ENCODE results near the gene IL1RAPL1.

The IL1RAPL1 gene

DNA sequence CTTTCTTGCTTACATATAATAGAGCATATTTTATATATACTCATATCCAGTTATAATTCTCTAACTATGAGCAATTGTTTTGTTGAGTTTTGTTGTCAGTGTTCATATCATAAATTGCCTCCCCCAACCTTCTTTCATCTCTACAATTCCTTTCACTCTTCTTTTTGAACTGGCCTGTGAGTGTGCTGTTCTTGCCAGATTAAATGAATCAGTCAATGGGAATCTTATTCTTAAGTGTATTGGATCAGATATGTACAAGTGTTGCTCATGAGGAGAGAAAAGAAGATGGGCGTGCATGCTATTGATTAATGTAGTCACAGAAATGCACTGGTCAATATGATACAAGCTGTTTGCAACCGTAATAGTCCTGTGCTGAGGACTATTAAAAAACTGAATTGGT, 900.0 kb downstream of the IL1RAPL1 start:
- Histone ChIP-seq H3K36me3 (ENCODE audit: insufficient read depth, low read length) (no peaks in the 10 kb centered on the region), H3K4me2 (ENCODE audit: low read length) (no peak overlapping the region), H3K4me3 (ENCODE audit: low read length) (no peak overlapping the region), H3K9me3 (replicated peaks; ENCODE audit: low read length) (no peaks in the 10 kb centered on the region), H3K27me3 (ENCODE audit: control insufficient read depth, insufficient read depth, low read length) (no peaks in the 10 kb centered on the region), H3K9ac (ENCODE audit: low read depth, low read length) (no peak overlapping the region), H3K4me1 (ENCODE audit: control insufficient read depth, insufficient read depth, low read length) (no peaks in the 10 kb centered on the region)

DNA sequence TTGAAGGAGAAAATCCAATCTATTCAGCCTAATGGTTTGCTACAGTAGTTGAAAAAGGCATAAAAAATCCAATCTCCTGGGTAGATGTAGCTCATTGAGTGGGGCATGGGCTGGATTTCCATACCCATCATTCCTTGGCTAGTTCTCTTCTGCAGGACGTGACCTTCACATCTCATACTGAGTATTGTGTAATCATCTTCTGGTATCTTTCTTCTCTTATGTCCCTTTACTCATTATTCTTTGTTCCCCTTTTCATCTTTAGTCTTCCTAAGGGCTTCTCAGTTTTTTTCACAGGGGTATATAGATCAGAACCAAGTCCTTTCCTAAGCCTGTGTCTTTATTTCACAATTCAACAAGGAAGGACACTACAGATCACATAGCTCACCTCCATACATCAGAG, 900.5 kb downstream of the IL1RAPL1 start:
- Histone ChIP-seq H3K36me3 (ENCODE audit: insufficient read depth, low read length) (no peaks in the 10 kb centered on the region), H3K4me2 (ENCODE audit: low read length) (no peak overlapping the region), H3K9ac (ENCODE audit: low read depth, low read length) (no peak overlapping the region), H3K4me3 (ENCODE audit: low read length) (no peak overlapping the region), H3K9me3 (replicated peaks; ENCODE audit: low read length) (no peaks in the 10 kb centered on the region), H3K27me3 (ENCODE audit: control insufficient read depth, insufficient read depth, low read length) (no peaks in the 10 kb centered on the region), H3K4me1 (ENCODE audit: control insufficient read depth, insufficient read depth, low read length) (no peaks in the 10 kb centered on the region)

DNA sequence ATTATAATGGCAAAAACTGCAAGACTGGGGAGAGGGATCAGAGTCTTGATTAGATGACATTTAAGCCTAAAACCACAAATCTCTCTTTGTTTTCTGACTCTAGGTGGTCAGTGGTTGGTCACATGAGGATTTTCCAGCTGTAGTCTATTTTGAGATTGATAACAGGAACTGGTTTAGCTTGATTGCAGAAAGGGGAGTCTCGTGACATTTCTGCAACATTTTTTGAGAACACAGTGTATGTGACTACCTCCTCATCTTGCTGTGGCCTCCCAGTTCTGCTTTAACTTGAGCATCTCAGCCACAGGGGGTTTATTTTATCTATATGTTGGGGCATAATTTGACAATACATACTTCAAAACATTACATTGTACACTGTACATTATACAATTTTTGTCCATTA, 901.7 kb downstream of the IL1RAPL1 start:
- Histone ChIP-seq H3K4me2 (ENCODE audit: low read length) (no peak overlapping the region), H3K4me3 (ENCODE audit: low read length) (no peak overlapping the region), H3K9me3 (replicated peaks; ENCODE audit: low read length) (no peaks in the 10 kb centered on the region), H3K9ac (ENCODE audit: low read depth, low read length) (no peak overlapping the region), H3K36me3 (ENCODE audit: insufficient read depth, low read length) (no peaks in the 10 kb centered on the region), H3K4me1 (ENCODE audit: control insufficient read depth, insufficient read depth, low read length) (no peaks in the 10 kb centered on the region), H3K27me3 (ENCODE audit: control insufficient read depth, insufficient read depth, low read length) (no peaks in the 10 kb centered on the region)

- Histone ChIP-seq H3K4me2 (ENCODE audit: low read length) (no peak overlapping the region), H3K9me3 (replicated peaks; ENCODE audit: low read length) (no peaks in the 10 kb centered on the region), H3K36me3 (ENCODE audit: insufficient read depth, low read length) (no peaks in the 10 kb centered on the region), H3K4me1 (ENCODE audit: control insufficient read depth, insufficient read depth, low read length) (no peaks in the 10 kb centered on the region), H3K27me3 (ENCODE audit: control insufficient read depth, insufficient read depth, low read length) (no peaks in the 10 kb centered on the region), H3K4me3 (ENCODE audit: low read length) (no peak overlapping the region), H3K9ac (ENCODE audit: low read depth, low read length) (no peak overlapping the region)
Measured at GRCh38 chrX:29490606-29491005, 903.4 kb downstream of the IL1RAPL1 start.

GRCh38 chrX:29491659-29492058, 904.4 kb downstream of the IL1RAPL1 start:
- no peaks in the 10 kb centered on the region for H3K27me3 ChIP-seq (ENCODE audit: control insufficient read depth, insufficient read depth, low read length)
- H3K9ac ChIP-seq (ENCODE audit: low read depth, low read length) = no peak overlapping the region
- H3K9me3 ChIP-seq (replicated peaks; ENCODE audit: low read length) = no peaks in the 10 kb centered on the region
- H3K36me3 ChIP-seq (ENCODE audit: insufficient read depth, low read length) = no peaks in the 10 kb centered on the region
- no peak overlapping the region for H3K4me3 ChIP-seq (ENCODE audit: low read length)
- H3K4me2 ChIP-seq (ENCODE audit: low read length) = no peak overlapping the region
- no peaks in the 10 kb centered on the region for H3K4me1 ChIP-seq (ENCODE audit: control insufficient read depth, insufficient read depth, low read length)

DNA sequence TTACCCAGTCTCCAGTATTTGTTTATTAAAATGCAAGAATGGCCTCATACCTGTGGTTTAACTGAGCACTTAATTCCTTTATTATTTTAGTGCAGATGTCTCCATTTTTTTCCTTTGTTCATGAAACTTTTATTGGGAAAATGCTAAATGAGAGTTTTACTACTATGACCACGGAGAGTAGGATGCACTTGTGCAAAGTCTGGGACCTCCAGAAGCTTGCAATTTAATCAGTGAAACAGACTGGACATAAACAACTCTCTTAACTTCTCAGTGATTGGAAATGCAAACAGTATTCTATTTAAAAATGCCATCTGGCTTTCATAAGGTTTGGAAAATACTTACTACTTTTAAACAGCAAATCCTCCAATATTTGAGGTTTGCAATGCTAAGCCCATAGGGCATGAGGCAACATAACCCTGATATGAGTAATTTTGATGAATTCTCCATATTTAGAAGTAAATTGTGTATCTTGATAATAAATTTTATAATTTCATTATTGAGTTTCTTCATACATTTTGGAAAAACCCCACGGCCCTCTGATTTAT, 909.5 kb downstream of the IL1RAPL1 start:
- H3K9ac ChIP-seq (ENCODE audit: low read depth, low read length) = no peak overlapping the region
- no peaks in the 10 kb centered on the region for H3K36me3 ChIP-seq (ENCODE audit: insufficient read depth, low read length)
- H3K4me2 ChIP-seq (ENCODE audit: low read length) = no peak overlapping the region
- no peak overlapping the region for H3K4me3 ChIP-seq (ENCODE audit: low read length)
- H3K9me3 ChIP-seq (replicated peaks; ENCODE audit: low read length) = no peaks in the 10 kb centered on the region
- H3K27me3 ChIP-seq (ENCODE audit: control insufficient read depth, insufficient read depth, low read length) = no peaks in the 10 kb centered on the region
- H3K4me1 ChIP-seq (ENCODE audit: control insufficient read depth, insufficient read depth, low read length) = no peaks in the 10 kb centered on the region

- Histone ChIP-seq H3K4me2 (ENCODE audit: low read length) (no peak overlapping the region), H3K27me3 (ENCODE audit: control insufficient read depth, insufficient read depth, low read length) (no peaks in the 10 kb centered on the region), H3K9ac (ENCODE audit: low read depth, low read length) (no peak overlapping the region), H3K4me1 (ENCODE audit: control insufficient read depth, insufficient read depth, low read length) (no peaks in the 10 kb centered on the region), H3K4me3 (ENCODE audit: low read length) (no peak overlapping the region), H3K36me3 (ENCODE audit: insufficient read depth, low read length) (no peaks in the 10 kb centered on the region), H3K9me3 (replicated peaks; ENCODE audit: low read length) (no peaks in the 10 kb centered on the region)
Measured at GRCh38 chrX:29506729-29507128, 919.5 kb downstream of the IL1RAPL1 start.

GRCh38 chrX:29518100-29518499, 930.9 kb downstream of the IL1RAPL1 start:
- Histone ChIP-seq H3K27me3 (ENCODE audit: control insufficient read depth, insufficient read depth, low read length) (no peaks in the 10 kb centered on the region), H3K4me1 (ENCODE audit: control insufficient read depth, insufficient read depth, low read length) (no peaks in the 10 kb centered on the region), H3K36me3 (ENCODE audit: insufficient read depth, low read length) (no peaks in the 10 kb centered on the region), H3K4me2 (ENCODE audit: low read length) (no peak overlapping the region), H3K9me3 (replicated peaks; ENCODE audit: low read length) (no peaks in the 10 kb centered on the region), H3K4me3 (ENCODE audit: low read length) (no peak overlapping the region), H3K9ac (ENCODE audit: low read depth, low read length) (no peak overlapping the region)

DNA sequence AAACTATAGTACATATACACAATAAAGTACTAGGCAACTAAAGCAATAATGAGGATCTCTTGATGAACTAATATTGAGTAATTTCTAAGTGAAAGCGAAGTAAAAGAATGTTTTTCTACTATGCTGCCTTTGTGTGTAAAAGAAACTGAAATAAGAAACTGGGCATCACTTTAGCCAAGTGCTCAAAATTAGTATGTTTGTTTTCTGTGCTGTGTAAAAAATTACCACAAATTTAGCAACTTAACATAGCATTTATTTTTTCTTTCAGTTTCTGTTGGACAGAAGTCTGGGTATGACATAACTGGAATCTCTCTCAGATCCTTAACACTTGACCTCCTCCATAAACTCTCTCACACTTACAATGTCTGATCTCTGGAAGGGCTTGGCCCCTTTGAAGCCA, 941.0 kb downstream of the IL1RAPL1 start:
- no peaks in the 10 kb centered on the region for H3K4me1 ChIP-seq (ENCODE audit: control insufficient read depth, insufficient read depth, low read length)
- no peaks in the 10 kb centered on the region for H3K9me3 ChIP-seq (replicated peaks; ENCODE audit: low read length)
- H3K36me3 ChIP-seq (ENCODE audit: insufficient read depth, low read length) = no peaks in the 10 kb centered on the region
- no peak overlapping the region for H3K4me2 ChIP-seq (ENCODE audit: low read length)
- H3K9ac ChIP-seq (ENCODE audit: low read depth, low read length) = no peak overlapping the region
- H3K4me3 ChIP-seq (ENCODE audit: low read length) = no peak overlapping the region
- H3K27me3 ChIP-seq (ENCODE audit: control insufficient read depth, insufficient read depth, low read length) = no peaks in the 10 kb centered on the region

GRCh38 chrX:29530501-29530900, 943.3 kb downstream of the IL1RAPL1 start:
- no peaks in the 10 kb centered on the region for H3K36me3 ChIP-seq (ENCODE audit: insufficient read depth, low read length)
- no peak overlapping the region for H3K4me2 ChIP-seq (ENCODE audit: low read length)
- H3K9ac ChIP-seq (ENCODE audit: low read depth, low read length) = no peak overlapping the region
- H3K27me3 ChIP-seq (ENCODE audit: control insufficient read depth, insufficient read depth, low read length) = no peaks in the 10 kb centered on the region
- H3K9me3 ChIP-seq (replicated peaks; ENCODE audit: low read length) = no peaks in the 10 kb centered on the region
- H3K4me1 ChIP-seq (ENCODE audit: control insufficient read depth, insufficient read depth, low read length) = no peaks in the 10 kb centered on the region
- H3K4me3 ChIP-seq (ENCODE audit: low read length) = no peak overlapping the region

- Histone ChIP-seq H3K27me3 (ENCODE audit: control insufficient read depth, insufficient read depth, low read length) (no peaks in the 10 kb centered on the region), H3K9me3 (replicated peaks; ENCODE audit: low read length) (no peaks in the 10 kb centered on the region), H3K4me3 (ENCODE audit: low read length) (no peak overlapping the region), H3K36me3 (ENCODE audit: insufficient read depth, low read length) (no peaks in the 10 kb centered on the region), H3K4me2 (ENCODE audit: low read length) (no peak overlapping the region), H3K4me1 (ENCODE audit: control insufficient read depth, insufficient read depth, low read length) (no peaks in the 10 kb centered on the region), H3K9ac (ENCODE audit: low read depth, low read length) (no peak overlapping the region)
Measured at GRCh38 chrX:29531336-29531735, 944.1 kb downstream of the IL1RAPL1 start.

- no peak overlapping the region for H3K4me2 ChIP-seq (ENCODE audit: low read length)
- H3K4me3 ChIP-seq (ENCODE audit: low read length) = no peak overlapping the region
- H3K36me3 ChIP-seq (ENCODE audit: insufficient read depth, low read length) = no peaks in the 10 kb centered on the region
- H3K9me3 ChIP-seq (replicated peaks; ENCODE audit: low read length) = no peaks in the 10 kb centered on the region
- H3K9ac ChIP-seq (ENCODE audit: low read depth, low read length) = no peak overlapping the region
- H3K4me1 ChIP-seq (ENCODE audit: control insufficient read depth, insufficient read depth, low read length) = no peaks in the 10 kb centered on the region
- no peaks in the 10 kb centered on the region for H3K27me3 ChIP-seq (ENCODE audit: control insufficient read depth, insufficient read depth, low read length)
Measured at GRCh38 chrX:29535212-29536162, 948.2 kb downstream of the IL1RAPL1 start.
